Loucy (cell line): ENCODE measurements around the gene SECISBP2.

Source experiments
- H2AFZ ChIP-seq: fragments of 200-600 bp; sonication (generic); 2 replicates; pipeline ENCODE4 v1.6.0; 2016; ENCODE audit warnings: antibody characterized with exemption, mild to moderate bottlenecking, low read length, moderate library complexity
- H3F3A ChIP-seq: fragments of 200-600 bp; 2 replicates; pipeline ENCODE4 v1.6.0; 2016; ENCODE audit warnings: antibody characterized with exemption, low read depth, mild to moderate bottlenecking
- H3K27me3 ChIP-seq: fragments of 200-600 bp; sonication (generic); 2 replicates; pipeline ENCODE4 v1.6.1; 2014; ENCODE audit warnings: low read length, mild to moderate bottlenecking; ENCODE audit not compliant: insufficient read depth, poor library complexity, severe bottlenecking
- H3K36me3 ChIP-seq: fragments of 200-600 bp; sonication (generic); 2 replicates; pipeline ENCODE4 v1.6.1; 2016; ENCODE audit warnings: low read length; ENCODE audit not compliant: insufficient read depth
- H3K4me1 ChIP-seq: fragments of 200-600 bp; sonication (generic); 2 replicates; pipeline ENCODE4 v1.5.1; 2014; ENCODE audit warnings: low read length, mild to moderate bottlenecking; ENCODE audit not compliant: insufficient read depth, poor library complexity, severe bottlenecking
- H3K4me2 ChIP-seq: fragments of 200-600 bp; sonication (generic); 2 replicates; pipeline ENCODE4 v1.6.0; 2014; ENCODE audit warnings: antibody characterized with exemption, low read length, low read depth, mild to moderate bottlenecking; ENCODE audit not compliant: poor library complexity, severe bottlenecking
- H3K4me3 ChIP-seq: fragments of 200-600 bp; sonication (generic); 2 replicates; pipeline ENCODE4 v1.5.1; 2014; ENCODE audit warnings: low read length, mild to moderate bottlenecking, mixed read lengths; ENCODE audit not compliant: poor library complexity, severe bottlenecking
- H3K79me2 ChIP-seq: fragments of 200-600 bp; sonication (generic); 2 replicates; pipeline ENCODE4 v1.6.1; 2014; ENCODE audit warnings: low read length; ENCODE audit not compliant: insufficient read depth
- H3K9ac ChIP-seq: fragments of 200-600 bp; sonication (generic); 2 replicates; pipeline ENCODE4 v1.6.0; 2014; ENCODE audit warnings: mild to moderate bottlenecking, low read depth, low read length, moderate library complexity; ENCODE audit not compliant: poor library complexity, severe bottlenecking
- H3K9me2 ChIP-seq: fragments of 200-600 bp; sonication (generic); replicated peaks from 2 replicates; pipeline ENCODE4 v1.6.1; 2016; ENCODE audit warnings: low read depth, low read length, mixed read lengths
- H3K9me3 ChIP-seq: fragments of 200-600 bp; sonication (generic); 2 replicates; pipeline ENCODE4 v1.6.1; 2014; ENCODE audit warnings: mild to moderate bottlenecking, antibody characterized with exemption, low read length, low read depth; ENCODE audit not compliant: insufficient read depth
- H4K20me1 ChIP-seq: fragments of 200-600 bp; sonication (generic); 2 replicates; pipeline ENCODE4 v1.6.0; 2014; ENCODE audit warnings: antibody characterized with exemption, low read length, mild to moderate bottlenecking; ENCODE audit not compliant: insufficient read depth, poor library complexity, severe bottlenecking
- EZH2phosphoT487 ChIP-seq: fragments of 200-600 bp; IDR thresholded peaks from 2 replicates; pipeline ENCODE4 v1.6.1; 2018; ENCODE audit warnings: antibody characterized with exemption, mild to moderate bottlenecking, moderate library complexity, borderline replicate concordance
- TF ChIP-seq, protein P1 (sequence below): fragments of 200-600 bp; sonication (generic); conservative IDR thresholded peaks from 2 replicates; pipeline ENCODE4 v1.5.1; 2014; ENCODE audit warnings: mild to moderate bottlenecking, antibody characterized with exemption, low read length

The SECISBP2 gene

DNA sequence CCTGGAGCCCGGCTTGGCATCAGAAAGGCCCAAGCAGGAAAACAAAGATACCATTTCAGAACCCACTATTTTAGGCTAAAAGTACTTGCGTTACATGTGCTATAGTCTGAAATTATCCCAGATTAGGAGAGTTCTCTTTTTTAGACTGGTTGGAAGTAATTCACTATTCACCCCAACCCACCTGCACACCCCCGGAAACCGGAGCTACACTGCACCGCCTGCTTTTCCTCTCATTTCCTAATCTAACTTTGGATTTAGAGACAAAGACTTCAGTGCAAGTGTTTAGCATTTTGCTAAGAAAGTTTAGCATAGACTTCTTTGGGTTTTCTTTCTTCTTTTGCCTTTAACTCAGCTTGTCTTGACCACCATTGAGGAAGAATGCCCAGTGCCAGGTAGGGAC lies 79.2 kb downstream of the SECISBP2 start:
- Histone ChIP-seq H4K20me1 (no peaks in the 10 kb centered on the region), H3K4me1 (peaks cover 21% of the 10 kb centered on the region), H3K36me3 (peaks cover 94% of the 10 kb centered on the region), H3K9me2 (no peaks in the 10 kb centered on the region), H3F3A (peaks cover 2% of the 10 kb centered on the region; the same call in 1 of the 2 replicates), H2AFZ (no peak overlapping the region), H3K27me3 (no peaks in the 10 kb centered on the region), H3K79me2 (peaks cover 37% of the 10 kb centered on the region), H3K4me2 (no peak overlapping the region), H3K9me3 (no peaks in the 10 kb centered on the region), H3K4me3 (no peak overlapping the region), H3K9ac (no peak overlapping the region)
- no peak for TF ChIP-seq EZH2phosphoT487
- TF ChIP-seq, protein P1, sequence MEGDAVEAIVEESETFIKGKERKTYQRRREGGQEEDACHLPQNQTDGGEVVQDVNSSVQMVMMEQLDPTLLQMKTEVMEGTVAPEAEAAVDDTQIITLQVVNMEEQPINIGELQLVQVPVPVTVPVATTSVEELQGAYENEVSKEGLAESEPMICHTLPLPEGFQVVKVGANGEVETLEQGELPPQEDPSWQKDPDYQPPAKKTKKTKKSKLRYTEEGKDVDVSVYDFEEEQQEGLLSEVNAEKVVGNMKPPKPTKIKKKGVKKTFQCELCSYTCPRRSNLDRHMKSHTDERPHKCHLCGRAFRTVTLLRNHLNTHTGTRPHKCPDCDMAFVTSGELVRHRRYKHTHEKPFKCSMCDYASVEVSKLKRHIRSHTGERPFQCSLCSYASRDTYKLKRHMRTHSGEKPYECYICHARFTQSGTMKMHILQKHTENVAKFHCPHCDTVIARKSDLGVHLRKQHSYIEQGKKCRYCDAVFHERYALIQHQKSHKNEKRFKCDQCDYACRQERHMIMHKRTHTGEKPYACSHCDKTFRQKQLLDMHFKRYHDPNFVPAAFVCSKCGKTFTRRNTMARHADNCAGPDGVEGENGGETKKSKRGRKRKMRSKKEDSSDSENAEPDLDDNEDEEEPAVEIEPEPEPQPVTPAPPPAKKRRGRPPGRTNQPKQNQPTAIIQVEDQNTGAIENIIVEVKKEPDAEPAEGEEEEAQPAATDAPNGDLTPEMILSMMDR: no peak

DNA sequence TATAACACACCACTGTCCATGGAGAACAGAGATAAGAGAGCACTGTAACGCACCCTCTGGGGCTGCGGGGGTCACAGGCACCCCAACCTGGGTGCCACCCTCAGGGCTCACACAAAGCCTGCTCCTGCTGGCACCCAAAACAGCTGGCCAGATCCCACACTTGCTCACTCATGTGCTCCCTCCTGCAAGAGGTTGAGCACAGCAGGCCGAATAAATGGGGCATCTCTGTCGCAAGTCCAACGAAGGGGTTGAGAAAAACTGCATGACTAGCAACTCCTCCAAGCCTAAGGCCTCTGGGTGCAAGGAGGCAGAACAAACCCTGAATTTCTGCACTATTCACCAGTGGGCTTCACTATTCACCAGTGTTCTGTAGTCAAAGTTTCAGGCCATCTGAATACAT lies 80.3 kb downstream of the SECISBP2 start:
- TF ChIP-seq, protein P1: no peak
- no peak for TF ChIP-seq EZH2phosphoT487
- H3K9me2 ChIP-seq: no peaks in the 10 kb centered on the region
- H3K27me3 ChIP-seq: no peaks in the 10 kb centered on the region
- H3K4me3 ChIP-seq: no peak overlapping the region
- no peaks in the 10 kb centered on the region for H3K9me3 ChIP-seq
- H3K4me1 ChIP-seq: peaks cover 21% of the 10 kb centered on the region
- no peak overlapping the region for H2AFZ ChIP-seq
- H3K36me3 ChIP-seq: peaks cover 94% of the 10 kb centered on the region
- no peak overlapping the region for H3K4me2 ChIP-seq
- H4K20me1 ChIP-seq: no peaks in the 10 kb centered on the region
- no peak overlapping the region for H3K9ac ChIP-seq
- peaks cover 2% of the 10 kb centered on the region; the same call in 1 of the 2 replicates for H3F3A ChIP-seq
- H3K79me2 ChIP-seq: peaks cover 37% of the 10 kb centered on the region

DNA sequence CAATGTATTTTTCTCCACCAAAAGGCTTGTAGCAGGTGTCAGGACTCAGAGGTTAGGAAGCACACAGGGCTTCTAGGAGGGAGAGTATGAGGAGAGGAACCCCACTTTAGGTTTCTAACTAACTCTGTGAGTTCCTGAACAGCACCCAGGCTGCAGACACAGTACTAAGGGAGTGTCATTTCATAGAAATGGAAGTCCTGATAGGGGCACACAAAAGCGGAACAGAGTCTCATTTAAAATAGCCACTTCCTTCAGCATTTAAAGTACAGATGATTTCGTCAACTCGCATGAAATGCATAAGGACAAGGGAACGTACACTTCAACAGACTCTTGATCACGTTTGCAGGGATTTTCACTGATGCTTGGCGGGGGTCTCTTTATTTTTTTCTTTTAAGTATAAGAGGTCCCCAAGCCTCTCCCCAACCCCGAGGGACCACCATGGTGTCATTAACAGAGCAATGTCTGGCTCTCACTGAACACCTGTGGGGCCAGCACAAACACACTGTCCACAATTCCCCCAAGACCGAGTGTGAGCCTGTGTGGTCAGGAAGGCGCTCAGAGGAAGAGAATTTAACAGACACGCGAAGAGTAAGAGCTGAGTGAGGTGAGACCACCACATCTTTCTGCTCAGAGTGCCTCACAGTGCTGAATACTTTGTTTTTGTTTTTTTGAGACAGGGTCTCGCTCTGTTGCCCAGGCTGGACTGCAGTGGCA lies 82.3 kb downstream of the SECISBP2 start:
- Histone ChIP-seq H3K4me2 (peak overlapping the region; percentile 61), H4K20me1 (no peaks in the 10 kb centered on the region), H3K9me2 (no peaks in the 10 kb centered on the region), H3K36me3 (peaks cover 96% of the 10 kb centered on the region), H2AFZ (no peak overlapping the region), H3K4me1 (peaks cover 22% of the 10 kb centered on the region), H3F3A (peaks cover 2% of the 10 kb centered on the region; the same call in 1 of the 2 replicates), H3K79me2 (peaks cover 45% of the 10 kb centered on the region), H3K9me3 (no peaks in the 10 kb centered on the region), H3K27me3 (no peaks in the 10 kb centered on the region), H3K4me3 (peak overlapping the region; percentile 17), H3K9ac (peak overlapping the region; percentile 41)
- TF ChIP-seq, protein P1: no peak
- no peak for TF ChIP-seq EZH2phosphoT487
